ENCODE measurements around the gene SPECC1.

The SPECC1 gene

GRCh38 chr17:20121359-20122253 is 112.4 kb downstream of the SPECC1 start:
- no peak overlapping the region for H3K4me3 ChIP-seq (ENCODE audit: low read length)
- peak; percentile 94 for TF ChIP-seq CTCF (IDR thresholded peaks at IDR 0.05; ENCODE audit: insufficient read depth, low read depth, low read length, missing control alignments)

GRCh38 chr17:20122254-20122879 is 113.2 kb downstream of the SPECC1 start:
- no peak for DNase-seq (ENCODE audit: low read depth)
- no peak for TF ChIP-seq CTCF (IDR thresholded peaks at IDR 0.05; ENCODE audit: insufficient read depth, low read depth, low read length, missing control alignments)
- H3K4me3 ChIP-seq (ENCODE audit: low read length) = no peak overlapping the region

More at GRCh38 chr17:20121359-20122253, 112.4 kb downstream of the SPECC1 start:
- DNase-seq (ENCODE audit: low read depth) = peak; percentile 67

- no peak for DNase-seq (ENCODE audit: low read depth)
- TF ChIP-seq CTCF (IDR thresholded peaks at IDR 0.05; ENCODE audit: insufficient read depth, low read depth, low read length, missing control alignments) = no peak
- no peak overlapping the region for H3K4me3 ChIP-seq (ENCODE audit: low read length)
Measured at GRCh38 chr17:20123209-20123608, 114.0 kb downstream of the SPECC1 start.

DNA sequence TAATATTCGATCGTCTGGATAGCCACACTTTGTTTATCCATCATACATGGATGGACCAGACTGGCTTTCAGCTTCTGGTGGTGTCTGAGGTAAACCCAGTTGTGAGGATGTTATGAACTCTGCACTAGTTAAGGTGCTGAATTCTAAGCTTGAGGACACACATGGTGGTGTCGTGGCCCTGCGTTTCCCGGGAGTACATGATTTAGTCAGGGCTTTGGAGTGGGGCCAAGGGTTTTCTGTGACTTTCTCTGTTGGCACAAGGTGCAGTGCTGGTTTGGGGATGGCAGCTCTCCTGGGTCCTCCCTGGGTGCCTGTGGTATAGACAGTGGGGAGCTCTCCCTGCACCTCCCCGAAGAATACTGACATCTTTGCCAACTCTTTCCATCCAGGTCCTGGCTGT is 116.6 kb downstream of the SPECC1 start:
- H3K4me3 ChIP-seq (ENCODE audit: low read length) = no peak overlapping the region
- no peak for DNase-seq (ENCODE audit: low read depth)
- no peak for TF ChIP-seq CTCF (IDR thresholded peaks at IDR 0.05; ENCODE audit: insufficient read depth, low read depth, low read length, missing control alignments)

DNA sequence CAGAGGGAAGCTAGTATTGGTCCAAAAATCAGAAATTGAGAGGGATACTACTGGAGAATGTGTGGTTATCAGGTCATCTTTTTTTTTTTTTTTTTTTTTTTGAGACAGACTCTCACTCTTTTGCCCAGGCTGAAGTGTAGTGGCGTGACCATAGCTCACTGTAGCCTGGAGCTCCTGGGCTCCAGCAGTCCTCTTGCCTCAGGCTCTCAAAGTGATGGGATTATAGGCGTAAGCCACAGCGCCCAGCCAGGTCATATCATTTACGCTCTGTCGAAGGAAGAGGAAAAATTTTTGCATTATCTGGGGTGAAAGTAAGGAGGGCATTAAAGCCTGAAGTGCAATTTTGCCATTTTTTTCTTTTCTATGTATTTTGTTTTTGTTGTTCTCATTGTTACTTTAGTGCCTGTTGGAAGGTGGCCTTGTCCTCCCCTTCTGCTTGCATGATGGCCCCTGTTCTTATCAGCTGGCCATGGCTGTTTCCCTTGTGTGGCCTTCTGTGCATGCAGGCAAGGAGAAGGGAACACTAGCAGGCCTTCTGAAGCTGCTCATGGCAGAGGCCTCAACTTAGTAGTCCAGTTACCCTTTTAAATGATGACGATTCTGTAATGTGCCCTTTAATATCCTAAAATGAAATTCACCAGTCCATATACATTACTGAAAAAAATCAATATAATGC is 118.3 kb downstream of the SPECC1 start:
- no peak overlapping the region for H3K4me3 ChIP-seq (ENCODE audit: low read length)
- TF ChIP-seq CTCF (IDR thresholded peaks at IDR 0.05; ENCODE audit: insufficient read depth, low read depth, low read length, missing control alignments) = no peak
- DNase-seq (ENCODE audit: low read depth) = no peak

DNA sequence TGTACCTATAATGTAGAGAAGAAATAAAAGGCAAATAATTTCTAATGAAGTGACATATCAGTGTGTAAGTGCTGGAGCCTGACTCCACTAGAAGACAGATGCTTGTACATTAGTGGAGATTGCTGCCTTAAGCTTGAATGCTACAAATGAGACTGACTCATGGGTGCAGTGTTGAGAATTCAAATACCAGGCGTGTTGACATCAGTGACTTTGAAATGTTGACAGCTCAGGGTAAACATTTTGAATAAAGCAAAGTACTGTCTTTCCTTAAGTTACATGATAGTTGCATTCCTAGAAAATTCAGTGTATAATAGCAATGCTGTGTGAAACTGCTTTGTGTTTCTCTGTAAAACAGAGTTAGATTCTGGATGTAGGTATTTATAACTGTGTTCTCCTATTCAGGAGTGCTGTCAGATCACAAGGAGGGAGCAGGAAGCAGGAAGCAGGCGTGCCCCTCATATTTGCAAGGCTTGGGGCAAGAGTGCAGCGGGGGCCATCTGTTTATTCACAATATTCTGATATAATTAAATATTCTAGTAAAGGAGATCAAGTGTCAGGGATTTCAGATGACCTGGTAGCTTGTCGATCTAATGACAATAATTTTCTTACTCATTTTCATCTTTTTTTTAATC is 119.0 kb downstream of the SPECC1 start:
- no peak overlapping the region for H3K4me3 ChIP-seq (ENCODE audit: low read length)
- TF ChIP-seq CTCF (IDR thresholded peaks at IDR 0.05; ENCODE audit: insufficient read depth, low read depth, low read length, missing control alignments) = no peak
- DNase-seq (ENCODE audit: low read depth) = peak; percentile 71

All from epithelial cell of esophagus (primary cell).